GM23338 (cell line): ENCODE data around the gene PYGB. TPM values are rescaled to one million over a fixed set of nuclear protein-coding genes. Genes with fewer than 3 reads are reported as not detected.

ENCODE experiments used
- ATAC-seq: fragments of 200-7000 bp; cut with Tn5 transposase; 3 replicates; pipeline ENCODE4 v1.9.1; 2020
- DNase-seq: peaks from one replicate; pipeline ENCODE4 v3.0.0-alpha.2; 2015; ENCODE audit warnings: low spot score
- H2AFZ ChIP-seq: fragments of 200-600 bp; sonication (generic); 2 replicates; pipeline ENCODE4 v1.8.0; 2016; ENCODE audit warnings: antibody characterized with exemption, mild to moderate bottlenecking, moderate library complexity
- H3F3A ChIP-seq: fragments of 200-600 bp; sonication (generic); replicated peaks from 2 replicates; pipeline ENCODE4 v1.8.0; 2017; ENCODE audit warnings: antibody characterized with exemption, mixed run types, low read depth
- H3K27ac ChIP-seq: fragments of 200-600 bp; sonication (generic); 2 replicates; pipeline ENCODE4 v1.6.1; 2016; ENCODE audit warnings: low read depth
- H3K27me3 ChIP-seq: fragments of 200-600 bp; sonication (generic); 2 replicates; pipeline ENCODE4 v1.8.0; 2016; ENCODE audit warnings: mild to moderate bottlenecking, mixed run types, moderate library complexity; ENCODE audit not compliant: insufficient read depth
- H3K36me3 ChIP-seq: fragments of 200-600 bp; sonication (generic); 2 replicates; pipeline ENCODE4 v1.8.0; 2016; ENCODE audit warnings: mild to moderate bottlenecking; ENCODE audit not compliant: insufficient read depth
- H3K4me1 ChIP-seq: fragments of 200-600 bp; sonication (generic); 2 replicates; pipeline ENCODE4 v1.8.0; 2016; ENCODE audit warnings: mild to moderate bottlenecking, moderate library complexity; ENCODE audit not compliant: insufficient read depth
- H3K4me2 ChIP-seq: fragments of 200-600 bp; sonication (generic); 2 replicates; pipeline ENCODE4 v1.7.1; 2017; ENCODE audit warnings: mixed run types
- H3K4me3 ChIP-seq: fragments of 200-600 bp; sonication (generic); 2 replicates; pipeline ENCODE4 v1.6.1; 2016; ENCODE audit warnings: mixed run types
- H3K79me2 ChIP-seq: fragments of 200-600 bp; sonication (generic); replicated peaks from 2 replicates; pipeline ENCODE4 v1.8.0; 2017; ENCODE audit warnings: mild to moderate bottlenecking; ENCODE audit not compliant: insufficient read depth
- H3K9me2 ChIP-seq: fragments of 200-600 bp; sonication (generic); 2 replicates; pipeline ENCODE4 v1.8.0; 2017; ENCODE audit not compliant: insufficient read depth
- H4K20me1 ChIP-seq: fragments of 200-600 bp; sonication (generic); replicated peaks from 2 replicates; pipeline ENCODE4 v1.8.0; 2017; ENCODE audit warnings: mild to moderate bottlenecking; ENCODE audit not compliant: insufficient read depth
- H3K27ac Mint-ChIP-seq: 2 replicates; pipeline ENCODE4 v1.8.0; 2020; ENCODE audit warnings: inconsistent platforms, mild to moderate bottlenecking, moderate library complexity, mixed read lengths
- H3K27me3 Mint-ChIP-seq: 3 replicates; pipeline ENCODE4 v1.8.0; 2022; ENCODE audit warnings: low read depth, mild to moderate bottlenecking, moderate library complexity, mixed read lengths, inconsistent platforms; ENCODE audit not compliant: insufficient read depth, poor library complexity
- H3K36me3 Mint-ChIP-seq: 3 replicates; pipeline ENCODE4 v1.8.0; 2021; ENCODE audit warnings: low read depth, mild to moderate bottlenecking, inconsistent platforms, moderate library complexity, mixed read lengths
- H3K4me1 Mint-ChIP-seq: 3 replicates; pipeline ENCODE4 v1.8.0; 2020; ENCODE audit warnings: mild to moderate bottlenecking, inconsistent platforms, mixed read lengths
- H3K4me3 Mint-ChIP-seq: 3 replicates; pipeline ENCODE4 v1.8.0; 2021; ENCODE audit warnings: moderate library complexity, mild to moderate bottlenecking, inconsistent platforms, mixed read lengths
- H3K9me3 Mint-ChIP-seq: 3 replicates; pipeline ENCODE4 v1.8.0; 2020; ENCODE audit warnings: moderate library complexity, mild to moderate bottlenecking, inconsistent platforms, mixed read lengths
- CREB1 ChIP-seq: fragments of 250-450 bp; sonication (Bioruptor Pico); IDR thresholded peaks from 2 replicates; pipeline ENCODE4 v1.5.0; 2020; ENCODE audit warnings: low read depth, mild to moderate bottlenecking, moderate library complexity
- CTCF ChIP-seq, 2 experiments: fragments of 200-600 bp in 1 of 2; sonication (generic) in 1 of 2; conservative IDR thresholded peaks; 2 replicates each; pipeline versions ENCODE4 v1.5.1 to v1.6.1; 2016 to 2017; ENCODE audit warnings: antibody characterized with exemption in 2 of 2, low read depth in 2 of 2, mild to moderate bottlenecking in 2 of 2, moderate library complexity in 1 of 2
- EZH2 ChIP-seq: fragments of 200-600 bp; sonication (generic); IDR thresholded peaks from one replicate; pipeline ENCODE4 v1.8.0; 2017; ENCODE audit warnings: antibody characterized with exemption, mild to moderate bottlenecking, low read depth; ENCODE audit not compliant: unreplicated experiment
- EZH2phosphoT487 ChIP-seq: fragments of 200-600 bp; sonication (generic); IDR thresholded peaks from one replicate; pipeline ENCODE4 v1.8.1; 2018; ENCODE audit warnings: antibody characterized with exemption; ENCODE audit not compliant: unreplicated experiment
- POLR2AphosphoS5 ChIP-seq: IDR thresholded peaks from 2 replicates; pipeline ENCODE4 v1.6.1; 2016; ENCODE audit warnings: antibody characterized with exemption, low read depth
- REST ChIP-seq: IDR thresholded peaks from one replicate; pipeline ENCODE4 v1.6.1; 2018; ENCODE audit warnings: antibody characterized with exemption; ENCODE audit not compliant: unreplicated experiment
- ZNF114 ChIP-seq: fragments of 250-450 bp; sonication (Bioruptor Pico); IDR thresholded peaks from 2 replicates; pipeline ENCODE4 v1.5.0; 2020; ENCODE audit warnings: mild to moderate bottlenecking, moderate library complexity
- ZNF331 ChIP-seq: fragments of 250-450 bp; sonication (Bioruptor Pico); IDR thresholded peaks from 2 replicates; pipeline ENCODE4 v1.5.0; 2020; ENCODE audit warnings: low read depth, mild to moderate bottlenecking, moderate library complexity
- ZNF462 ChIP-seq: fragments of 250-450 bp; sonication (Bioruptor Pico); IDR thresholded peaks from 2 replicates; pipeline ENCODE4 v1.5.0; 2020; ENCODE audit warnings: mild to moderate bottlenecking, moderate library complexity
- polyA plus RNA-seq: library from polyadenylated mRNA; unstranded; fragments of >200 nt; fragmentation: Nextera tagmentation; extraction: Ambion mirVana; gene quantifications from 2 replicates; pipeline ENCODE4 v1.2.1, GENCODE V29; 2016
- total RNA-seq: library from RNA; depleted of rRNA; stranded (reverse); fragments of >200 nt; shearing (Covaris generic); gene quantifications from 2 replicates; pipeline ENCODE4 v1.2.3, GENCODE V29; 2014

PYGB gene
- total and polyA plus RNA-seq, 2 experiments from 2014 or later = 15.6 to 64.0 TPM

- Histone ChIP-seq H3K27ac (no peak overlapping the region), H3K36me3 (no peaks in the 10 kb centered on the region), H3K4me1 (no peaks in the 10 kb centered on the region), H3K4me3 (no peak overlapping the region), H4K20me1 (no peaks in the 10 kb centered on the region), H3K27me3 (no peaks in the 10 kb centered on the region), H3K9me2 (no peaks in the 10 kb centered on the region), H3K4me2 (no peak overlapping the region), H3F3A (no peaks in the 10 kb centered on the region), H2AFZ (no peak overlapping the region), H3K79me2 (no peaks in the 10 kb centered on the region)
- Mint-ChIP-seq H3K27me3 (peaks cover 12% of the 10 kb centered on the region), H3K27ac (no peak overlapping the region), H3K4me3 (no peak overlapping the region), H3K9me3 (no peaks in the 10 kb centered on the region), H3K36me3 (peaks cover 30% of the 10 kb centered on the region), H3K4me1 (no peaks in the 10 kb centered on the region)
- no peak for TF ChIP-seq CREB1 (CRISPR knock-in tag)
- no peak for TF ChIP-seq ZNF331 (CRISPR knock-in tag)
- TF ChIP-seq REST = no peak
- TF ChIP-seq EZH2phosphoT487 = no peak
- no peak for TF ChIP-seq CTCF (conservative IDR thresholded peaks at IDR 0.05; ENCODE audit: low read depth in 2 of 2)
- no peak for TF ChIP-seq EZH2
- TF ChIP-seq ZNF114 (CRISPR knock-in tag) = no peak
- TF ChIP-seq POLR2AphosphoS5 = no peak
- DNase-seq (no peak), ATAC-seq (no peak)
Observed at GRCh38 chr20:25279403-25279802, 31.5 kb downstream of the PYGB start.

- no peaks in the 10 kb centered on the region for H3F3A ChIP-seq
- no peaks in the 10 kb centered on the region for H3K27me3 ChIP-seq
- no peaks in the 10 kb centered on the region for H3K9me3 Mint-ChIP-seq
- no peaks in the 10 kb centered on the region for H3K4me1 ChIP-seq
- H3K36me3 ChIP-seq = peaks cover 2% of the 10 kb centered on the region; the same call in 1 of the 2 replicates
- H4K20me1 ChIP-seq = no peaks in the 10 kb centered on the region
- peaks cover 1% of the 10 kb centered on the region; the same call in 2 of the 3 replicates for H3K4me1 Mint-ChIP-seq
- no peak overlapping the region for H3K27ac ChIP-seq
- H3K27ac Mint-ChIP-seq = no peak overlapping the region
- no peak for DNase-seq
- H3K79me2 ChIP-seq = no peaks in the 10 kb centered on the region
- H3K4me3 ChIP-seq = no peak overlapping the region
- no peak for ATAC-seq
- H3K4me3 Mint-ChIP-seq = no peak overlapping the region
- no peak overlapping the region for H3K4me2 ChIP-seq
- H3K27me3 Mint-ChIP-seq = peaks cover 12% of the 10 kb centered on the region
- H2AFZ ChIP-seq = no peak overlapping the region
- H3K36me3 Mint-ChIP-seq = peaks cover 33% of the 10 kb centered on the region
- no peaks in the 10 kb centered on the region for H3K9me2 ChIP-seq
- no peak for TF ChIP-seq ZNF462 (CRISPR knock-in tag)
Observed at GRCh38 chr20:25280051-25280573, 32.2 kb downstream of the PYGB start.
